ENCODE data around the gene CD83. TPM values are rescaled to one million over a fixed set of nuclear protein-coding genes. Genes with fewer than 3 reads are reported as not detected.
A peak's percentile ranks its signal among the peaks of the same experiment; 100 is the strongest.

CD83 gene
- total RNA-seq, 4 donors from 2014 or later = 5.4 to 9.0 (median 6.3) TPM

DNA sequence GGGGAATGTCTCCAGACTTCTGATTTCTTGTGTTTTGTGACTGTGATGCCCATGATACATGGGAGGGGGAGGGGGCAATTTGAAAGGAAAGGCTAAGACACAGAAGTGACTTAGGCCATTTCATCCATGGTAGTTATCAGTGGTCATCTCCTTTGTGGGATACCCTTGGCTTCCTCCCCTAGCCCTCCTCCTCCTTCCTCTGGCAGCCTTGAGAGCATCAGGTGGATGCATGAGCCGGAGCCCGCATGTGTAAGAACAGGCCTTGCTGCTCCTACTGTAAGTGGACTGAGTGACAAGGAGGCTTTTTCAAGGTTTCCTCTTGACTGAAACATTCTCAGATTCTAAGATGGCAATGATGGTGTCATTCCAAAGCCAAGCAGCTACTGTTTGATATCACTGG is 874 bp downstream of the CD83 start:
- DNase-seq (ENCODE audit: low spot score in 2 of 2) = no peak
- Histone ChIP-seq H3K27ac (no peak overlapping the region), H3K9me3 (no peaks in the 10 kb centered on the region), H3K36me3 (no peaks in the 10 kb centered on the region), H3K4me1 (peaks cover 15% of the 10 kb centered on the region), H3K27me3 (no peaks in the 10 kb centered on the region), H3K4me3 (peak overlapping the region; percentile 46)
- 66% methylated on average over 2 of the region's 2 CpGs for WGBS
- TF ChIP-seq POLR2AphosphoS5 (IDR thresholded peaks at IDR 0.05) (no peak), POLR2A (IDR thresholded peaks at IDR 0.05) (no peak), EP300 (IDR thresholded peaks at IDR 0.05) (no peak)
- TF ChIP-seq, protein P1, sequence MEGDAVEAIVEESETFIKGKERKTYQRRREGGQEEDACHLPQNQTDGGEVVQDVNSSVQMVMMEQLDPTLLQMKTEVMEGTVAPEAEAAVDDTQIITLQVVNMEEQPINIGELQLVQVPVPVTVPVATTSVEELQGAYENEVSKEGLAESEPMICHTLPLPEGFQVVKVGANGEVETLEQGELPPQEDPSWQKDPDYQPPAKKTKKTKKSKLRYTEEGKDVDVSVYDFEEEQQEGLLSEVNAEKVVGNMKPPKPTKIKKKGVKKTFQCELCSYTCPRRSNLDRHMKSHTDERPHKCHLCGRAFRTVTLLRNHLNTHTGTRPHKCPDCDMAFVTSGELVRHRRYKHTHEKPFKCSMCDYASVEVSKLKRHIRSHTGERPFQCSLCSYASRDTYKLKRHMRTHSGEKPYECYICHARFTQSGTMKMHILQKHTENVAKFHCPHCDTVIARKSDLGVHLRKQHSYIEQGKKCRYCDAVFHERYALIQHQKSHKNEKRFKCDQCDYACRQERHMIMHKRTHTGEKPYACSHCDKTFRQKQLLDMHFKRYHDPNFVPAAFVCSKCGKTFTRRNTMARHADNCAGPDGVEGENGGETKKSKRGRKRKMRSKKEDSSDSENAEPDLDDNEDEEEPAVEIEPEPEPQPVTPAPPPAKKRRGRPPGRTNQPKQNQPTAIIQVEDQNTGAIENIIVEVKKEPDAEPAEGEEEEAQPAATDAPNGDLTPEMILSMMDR (IDR thresholded peaks at IDR 0.05) = no peak

DNA sequence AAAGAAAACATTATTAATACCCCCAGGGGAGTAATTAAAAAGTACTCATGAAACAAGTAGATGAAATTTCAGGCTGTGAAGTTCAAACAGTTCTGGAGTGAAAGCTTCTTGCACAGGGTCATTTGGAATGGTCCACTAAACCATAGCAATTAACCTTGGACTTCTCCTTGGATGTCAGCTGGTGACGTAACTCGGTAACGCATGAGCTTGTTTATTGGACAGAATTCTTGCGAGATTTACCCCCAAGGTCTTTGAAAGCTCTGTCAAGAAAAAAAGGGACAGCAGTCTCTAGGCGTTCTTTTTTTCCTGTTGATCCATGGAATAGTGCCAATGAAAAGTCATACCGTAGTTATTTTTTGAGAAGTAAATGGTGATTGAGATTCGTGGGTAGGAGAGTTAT is 2.2 kb downstream of the CD83 start:
- Histone ChIP-seq H3K4me3 (no peak overlapping the region), H3K36me3 (no peaks in the 10 kb centered on the region), H3K9me3 (no peaks in the 10 kb centered on the region), H3K27me3 (no peaks in the 10 kb centered on the region), H3K4me1 (peaks cover 15% of the 10 kb centered on the region), H3K27ac (no peak overlapping the region)
- DNase-seq (ENCODE audit: low spot score in 2 of 2) = no peak
- WGBS = 51% methylated on average over 7 of the region's 7 CpGs
- no peak for TF ChIP-seq POLR2AphosphoS5 (IDR thresholded peaks at IDR 0.05)
- no peak for TF ChIP-seq POLR2A (IDR thresholded peaks at IDR 0.05)
- TF ChIP-seq EP300 (IDR thresholded peaks at IDR 0.05) = no peak

DNA sequence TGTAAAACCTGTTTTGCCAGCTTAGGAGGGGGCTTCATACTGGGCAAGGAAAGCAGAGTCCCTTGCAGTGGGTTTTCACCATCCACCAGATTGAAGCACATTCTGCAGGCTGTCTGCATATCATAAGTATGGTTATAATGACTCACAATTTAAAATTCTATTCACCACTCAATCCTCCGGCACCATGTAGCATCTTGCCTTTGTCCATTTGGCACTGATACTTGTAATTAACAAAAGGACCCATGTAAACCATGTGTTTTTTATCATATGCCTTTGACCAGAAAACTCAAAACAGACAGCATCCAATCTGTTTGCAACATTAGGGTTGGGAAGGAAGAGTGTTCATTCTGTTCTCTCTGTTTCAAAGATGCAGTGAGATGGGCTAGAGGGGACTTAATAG is 3.0 kb downstream of the CD83 start:
- no peak overlapping the region for H3K4me3 ChIP-seq
- no peaks in the 10 kb centered on the region for H3K9me3 ChIP-seq
- no peaks in the 10 kb centered on the region for H3K36me3 ChIP-seq
- no peak for DNase-seq (ENCODE audit: low spot score in 2 of 2)
- H3K4me1 ChIP-seq = peaks cover 15% of the 10 kb centered on the region
- H3K27ac ChIP-seq = no peak overlapping the region
- TF ChIP-seq, protein P1 (IDR thresholded peaks at IDR 0.05) = no peak
- TF ChIP-seq POLR2A (IDR thresholded peaks at IDR 0.05) (no peak), POLR2AphosphoS5 (IDR thresholded peaks at IDR 0.05) (no peak), EP300 (IDR thresholded peaks at IDR 0.05) (no peak)
- WGBS = 63% methylated on average over 1 of the region's 1 CpG
- no peaks in the 10 kb centered on the region for H3K27me3 ChIP-seq

DNA sequence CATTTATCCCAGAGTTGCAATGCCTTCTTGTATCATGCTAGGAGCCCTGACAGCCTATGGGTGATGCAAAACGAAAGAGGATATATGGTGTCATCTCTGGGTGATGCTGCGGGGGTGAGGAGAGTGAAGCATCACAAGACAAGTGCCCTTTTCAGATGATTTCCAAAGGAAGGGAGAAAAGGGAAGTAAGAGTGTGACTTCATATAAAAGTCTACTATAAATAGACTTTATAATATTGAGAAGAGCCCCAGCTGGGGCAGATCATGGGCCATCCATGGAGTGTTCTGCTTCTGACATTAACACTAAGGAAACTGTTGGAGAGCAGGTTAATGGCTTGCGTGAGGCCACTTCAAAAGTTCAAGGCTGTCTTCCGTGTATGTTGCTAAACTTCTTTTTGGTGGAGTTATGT is 4.4 kb downstream of the CD83 start:
- Histone ChIP-seq H3K27me3 (no peaks in the 10 kb centered on the region), H3K36me3 (no peaks in the 10 kb centered on the region), H3K9me3 (no peaks in the 10 kb centered on the region), H3K4me1 (peaks cover 15% of the 10 kb centered on the region), H3K27ac (no peak overlapping the region), H3K4me3 (no peak overlapping the region)
- TF ChIP-seq POLR2AphosphoS5 (IDR thresholded peaks at IDR 0.05) (no peak), EP300 (IDR thresholded peaks at IDR 0.05) (no peak), POLR2A (IDR thresholded peaks at IDR 0.05) (no peak)
- TF ChIP-seq, protein P1 (IDR thresholded peaks at IDR 0.05) = no peak
- WGBS = 74% methylated on average over 4 of the region's 4 CpGs
- DNase-seq (ENCODE audit: low spot score in 2 of 2) = no peak

DNA sequence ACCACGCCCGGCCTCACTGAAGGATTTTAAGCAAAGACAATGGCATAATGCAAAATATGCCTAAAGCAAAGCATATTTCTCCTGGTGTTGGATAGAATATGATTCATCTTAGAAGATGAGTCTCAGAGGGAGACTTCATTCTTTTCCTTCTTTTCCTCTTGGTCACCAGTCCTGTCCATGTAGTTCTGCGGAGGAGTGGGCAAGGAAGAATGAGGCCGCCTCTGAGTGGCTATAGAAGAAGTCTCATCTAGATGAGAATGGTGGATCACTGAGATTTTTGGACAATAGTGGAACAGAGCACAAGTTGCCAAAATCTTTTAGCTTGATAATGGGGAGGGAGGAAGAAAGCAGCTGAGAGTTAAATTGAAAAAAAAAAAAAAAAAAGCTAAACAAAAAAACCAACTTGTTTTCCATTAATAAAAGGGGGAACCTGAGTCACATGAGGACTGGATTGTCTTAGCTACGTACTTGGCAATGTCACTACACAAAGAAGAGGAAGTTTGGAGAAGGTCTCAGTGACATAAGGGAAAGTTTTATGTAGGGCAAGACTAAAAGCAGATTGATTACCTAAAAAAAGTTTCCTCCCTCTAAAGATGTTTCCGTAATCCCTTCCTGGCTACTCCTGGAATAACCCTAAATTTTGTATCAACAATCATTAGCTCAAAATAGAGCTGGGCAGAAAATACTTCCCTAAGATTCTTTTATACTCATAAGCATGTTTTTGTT is 6.0 kb downstream of the CD83 start:
- H3K27me3 ChIP-seq = no peaks in the 10 kb centered on the region
- H3K4me1 ChIP-seq = peaks cover 17% of the 10 kb centered on the region
- TF ChIP-seq, protein P1 (IDR thresholded peaks at IDR 0.05) = no peak
- TF ChIP-seq POLR2AphosphoS5 (IDR thresholded peaks at IDR 0.05) (no peak), POLR2A (IDR thresholded peaks at IDR 0.05) (no peak), EP300 (IDR thresholded peaks at IDR 0.05) (no peak)
- no peaks in the 10 kb centered on the region for H3K9me3 ChIP-seq
- no peak for DNase-seq (ENCODE audit: low spot score in 2 of 2)
- H3K27ac ChIP-seq = no peak overlapping the region
- WGBS = 91% methylated on average over 6 of the region's 6 CpGs
- H3K36me3 ChIP-seq = no peaks in the 10 kb centered on the region
- H3K4me3 ChIP-seq = no peak overlapping the region
